ENCODE data around the gene WDTC1. TPM values are rescaled to one million over a fixed set of nuclear protein-coding genes. Genes with fewer than 3 reads are reported as not detected.
A peak's percentile ranks its signal among the peaks of the same experiment; 100 is the strongest.

WDTC1 gene
- total RNA-seq, 1 experiment from 2014 or later = 24.6 TPM

DNA sequence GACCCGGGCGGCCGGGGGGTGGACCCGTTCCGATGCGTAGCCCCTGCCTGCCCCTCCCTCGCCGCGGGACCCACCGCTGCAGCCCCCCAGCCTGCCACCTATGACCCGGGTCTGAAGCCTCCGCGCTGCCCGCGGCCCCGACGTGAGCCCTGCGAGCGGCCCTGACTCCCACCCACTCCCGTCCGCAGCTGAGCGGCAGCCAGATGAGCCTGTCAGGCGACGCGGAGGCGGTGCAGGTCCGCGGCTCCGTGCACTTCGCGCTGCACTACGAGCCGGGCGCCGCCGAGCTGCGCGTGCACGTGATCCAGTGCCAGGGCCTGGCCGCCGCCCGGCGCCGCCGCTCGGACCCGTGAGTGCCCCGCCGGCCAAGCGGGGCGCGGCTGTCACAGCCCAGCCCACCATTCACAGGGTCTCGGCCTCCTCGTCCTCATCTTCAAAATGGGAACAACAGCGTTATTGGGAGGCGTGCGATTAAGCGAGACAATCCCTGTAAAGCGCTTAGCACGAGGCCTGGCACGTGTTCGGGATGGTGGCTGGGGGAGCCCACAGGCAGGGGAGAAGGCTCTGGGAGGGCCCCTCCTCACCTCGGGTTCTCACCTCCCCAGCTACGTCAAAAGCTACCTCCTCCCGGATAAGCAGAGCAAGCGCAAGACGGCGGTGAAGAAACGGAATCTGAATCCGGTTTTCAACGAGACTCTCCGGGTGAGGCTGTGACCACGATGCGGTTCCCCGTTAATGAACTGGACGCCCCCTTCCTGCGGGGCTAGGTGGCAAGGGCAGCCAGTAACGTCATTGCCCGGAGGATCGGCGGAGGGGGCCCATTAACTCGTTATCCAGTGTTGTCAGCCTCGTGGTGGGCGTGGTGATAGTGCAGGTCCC is 115.6 kb downstream of the WDTC1 start:
- ATAC-seq (peak; percentile 89), DNase-seq (ENCODE audit: low read depth, low spot score) (no peak)
- BruUV-seq (replicated peaks) = no TSS peak
- Histone ChIP-seq H3K4me1 (ENCODE audit: control insufficient read depth, insufficient read depth, low read length) (peaks cover 19% of the 10 kb centered on the region), H3K4me3 (ENCODE audit: low read depth in 2 of 2, low read length in 2 of 2) (peak overlapping the region; percentile 46 to 59), H3K27me3 (ENCODE audit: control insufficient read depth, insufficient read depth, low read length) (no peaks in the 10 kb centered on the region), H3K36me3 (ENCODE audit: control insufficient read depth, insufficient read depth, low read length) (no peaks in the 10 kb centered on the region), H3K27ac (ENCODE audit: low read length) (peak overlapping the region; percentile 83), H3K9me3 (ENCODE audit: control insufficient read depth, insufficient read depth, low read depth, low read length) (no peaks in the 10 kb centered on the region)
- CTCF ChIA-PET = interaction anchor here (0.5 to 1.0 kb wide), 7 partner anchors 13 to 240 kb away, joined by 3 to 10 read pairs (median 4); no protein-coding TSS in a partner anchor
- TF ChIP-seq, protein P1, sequence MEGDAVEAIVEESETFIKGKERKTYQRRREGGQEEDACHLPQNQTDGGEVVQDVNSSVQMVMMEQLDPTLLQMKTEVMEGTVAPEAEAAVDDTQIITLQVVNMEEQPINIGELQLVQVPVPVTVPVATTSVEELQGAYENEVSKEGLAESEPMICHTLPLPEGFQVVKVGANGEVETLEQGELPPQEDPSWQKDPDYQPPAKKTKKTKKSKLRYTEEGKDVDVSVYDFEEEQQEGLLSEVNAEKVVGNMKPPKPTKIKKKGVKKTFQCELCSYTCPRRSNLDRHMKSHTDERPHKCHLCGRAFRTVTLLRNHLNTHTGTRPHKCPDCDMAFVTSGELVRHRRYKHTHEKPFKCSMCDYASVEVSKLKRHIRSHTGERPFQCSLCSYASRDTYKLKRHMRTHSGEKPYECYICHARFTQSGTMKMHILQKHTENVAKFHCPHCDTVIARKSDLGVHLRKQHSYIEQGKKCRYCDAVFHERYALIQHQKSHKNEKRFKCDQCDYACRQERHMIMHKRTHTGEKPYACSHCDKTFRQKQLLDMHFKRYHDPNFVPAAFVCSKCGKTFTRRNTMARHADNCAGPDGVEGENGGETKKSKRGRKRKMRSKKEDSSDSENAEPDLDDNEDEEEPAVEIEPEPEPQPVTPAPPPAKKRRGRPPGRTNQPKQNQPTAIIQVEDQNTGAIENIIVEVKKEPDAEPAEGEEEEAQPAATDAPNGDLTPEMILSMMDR (IDR thresholded peaks at IDR 0.05) = no peak
- TF ChIP-seq POLR2AphosphoS5 (IDR thresholded peaks at IDR 0.05; ENCODE audit: low read depth, low read length) = 0 out of 2 replicates have a peak, but pooled peaks have one; percentile 9
- intact Hi-C loops (cut with micrococcal nuclease; ENCODE audit: unreplicated experiment) (no loop called here), in situ Hi-C loops (cut with HindIII; ENCODE audit: low pct_unique_long_range_greater_than_20kb, low sequenced_read_pairs) (no loop called here)
- POLR2A ChIA-PET = interaction anchor here (0.6 kb wide), 2 partner anchors 218 to 385 kb away, joined by 3 read pairs; no protein-coding TSS in a partner anchor

DNA sequence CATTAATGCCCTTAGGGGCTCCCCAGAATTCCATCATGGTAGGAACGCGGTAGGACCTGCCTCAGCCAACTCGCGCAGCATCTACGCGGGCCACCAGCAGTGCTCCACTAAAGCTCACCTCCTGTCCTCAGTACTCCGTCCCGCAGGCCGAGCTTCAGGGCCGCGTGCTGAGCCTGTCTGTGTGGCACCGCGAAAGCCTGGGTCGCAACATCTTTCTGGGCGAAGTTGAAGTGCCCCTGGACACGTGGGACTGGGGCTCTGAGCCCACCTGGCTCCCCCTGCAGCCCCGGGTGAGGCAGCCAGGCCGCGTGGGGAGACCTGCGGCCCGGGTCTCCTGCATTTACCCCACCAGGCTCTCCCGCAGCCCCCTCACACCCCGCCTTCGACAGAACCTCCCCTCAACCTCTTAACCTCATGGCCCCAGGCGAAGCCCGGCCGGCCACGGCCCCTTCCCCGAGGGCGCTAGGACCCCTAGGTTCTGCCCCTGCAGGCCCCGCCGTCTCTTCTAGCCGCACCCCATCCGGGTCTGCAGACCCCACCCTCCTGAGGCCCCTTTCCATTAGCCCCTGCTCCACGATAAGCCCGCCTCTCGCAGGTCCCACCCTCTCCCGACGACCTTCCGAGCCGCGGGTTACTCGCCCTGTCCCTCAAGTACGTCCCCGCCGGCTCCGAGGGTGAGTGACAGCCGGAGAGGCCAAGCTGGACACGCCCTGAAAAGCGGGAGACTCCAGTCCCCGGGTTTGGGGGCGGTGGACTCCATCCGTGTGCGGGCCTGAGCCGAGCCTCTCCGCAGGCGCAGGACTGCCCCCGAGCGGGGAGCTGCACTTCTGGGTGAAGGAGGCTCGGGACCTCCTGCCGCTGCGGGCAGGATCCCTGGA is 116.5 kb downstream of the WDTC1 start:
- TF ChIP-seq, protein P2, sequence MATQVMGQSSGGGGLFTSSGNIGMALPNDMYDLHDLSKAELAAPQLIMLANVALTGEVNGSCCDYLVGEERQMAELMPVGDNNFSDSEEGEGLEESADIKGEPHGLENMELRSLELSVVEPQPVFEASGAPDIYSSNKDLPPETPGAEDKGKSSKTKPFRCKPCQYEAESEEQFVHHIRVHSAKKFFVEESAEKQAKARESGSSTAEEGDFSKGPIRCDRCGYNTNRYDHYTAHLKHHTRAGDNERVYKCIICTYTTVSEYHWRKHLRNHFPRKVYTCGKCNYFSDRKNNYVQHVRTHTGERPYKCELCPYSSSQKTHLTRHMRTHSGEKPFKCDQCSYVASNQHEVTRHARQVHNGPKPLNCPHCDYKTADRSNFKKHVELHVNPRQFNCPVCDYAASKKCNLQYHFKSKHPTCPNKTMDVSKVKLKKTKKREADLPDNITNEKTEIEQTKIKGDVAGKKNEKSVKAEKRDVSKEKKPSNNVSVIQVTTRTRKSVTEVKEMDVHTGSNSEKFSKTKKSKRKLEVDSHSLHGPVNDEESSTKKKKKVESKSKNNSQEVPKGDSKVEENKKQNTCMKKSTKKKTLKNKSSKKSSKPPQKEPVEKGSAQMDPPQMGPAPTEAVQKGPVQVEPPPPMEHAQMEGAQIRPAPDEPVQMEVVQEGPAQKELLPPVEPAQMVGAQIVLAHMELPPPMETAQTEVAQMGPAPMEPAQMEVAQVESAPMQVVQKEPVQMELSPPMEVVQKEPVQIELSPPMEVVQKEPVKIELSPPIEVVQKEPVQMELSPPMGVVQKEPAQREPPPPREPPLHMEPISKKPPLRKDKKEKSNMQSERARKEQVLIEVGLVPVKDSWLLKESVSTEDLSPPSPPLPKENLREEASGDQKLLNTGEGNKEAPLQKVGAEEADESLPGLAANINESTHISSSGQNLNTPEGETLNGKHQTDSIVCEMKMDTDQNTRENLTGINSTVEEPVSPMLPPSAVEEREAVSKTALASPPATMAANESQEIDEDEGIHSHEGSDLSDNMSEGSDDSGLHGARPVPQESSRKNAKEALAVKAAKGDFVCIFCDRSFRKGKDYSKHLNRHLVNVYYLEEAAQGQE (IDR thresholded peaks at IDR 0.05; ENCODE audit: insufficient read depth in 1 of 2, low read depth in 2 of 2, low read length in 1 of 2) = no peak
- TF ChIP-seq POLR2AphosphoS5 (IDR thresholded peaks at IDR 0.05; ENCODE audit: low read depth, low read length) (no peak), TCF7L2 (IDR thresholded peaks at IDR 0.05; ENCODE audit: low read depth, low read length) (no peak), SIN3A (IDR thresholded peaks at IDR 0.05; ENCODE audit: borderline replicate concordance, insufficient read depth, low read depth, low read length) (no peak)
- TF ChIP-seq, protein P1 (IDR thresholded peaks at IDR 0.05) = no peak
- Histone ChIP-seq H3K4me3 (ENCODE audit: low read depth in 2 of 2, low read length in 2 of 2) (peak overlapping the region; percentile 11 to 30; a peak in 2 of 4 replicates), H3K4me1 (ENCODE audit: control insufficient read depth, insufficient read depth, low read length) (peaks cover 19% of the 10 kb centered on the region), H3K9me3 (ENCODE audit: control insufficient read depth, insufficient read depth, low read depth, low read length) (no peaks in the 10 kb centered on the region), H3K27ac (ENCODE audit: low read length) (peak overlapping the region; percentile 42), H3K27me3 (ENCODE audit: control insufficient read depth, insufficient read depth, low read length) (no peaks in the 10 kb centered on the region), H3K36me3 (ENCODE audit: control insufficient read depth, insufficient read depth, low read length) (no peaks in the 10 kb centered on the region)
- in situ Hi-C loops (cut with HindIII; ENCODE audit: low pct_unique_long_range_greater_than_20kb, low sequenced_read_pairs) (no loop called here), intact Hi-C loops (cut with micrococcal nuclease; ENCODE audit: unreplicated experiment) (no loop called here)
- ChIA-PET POLR2A (interaction anchor here (0.5 kb wide), 1 partner anchor 344 kb away, joined by 3 read pairs; no protein-coding TSS in a partner anchor), CTCF (interaction anchor here (0.5 kb wide), 1 partner anchor 247 kb away, joined by 11 read pairs; no protein-coding TSS in a partner anchor)
- peak; percentile 64 for ATAC-seq
- no peak for DNase-seq (ENCODE audit: low read depth, low spot score)
- BruUV-seq (replicated peaks) = no TSS peak
